ENCODE data around the gene DENND6A.

- TF ChIP-seq CTCF (IDR thresholded peaks at IDR 0.05) (no peak), POLR2A (IDR thresholded peaks at IDR 0.05) (no peak)
Observed at GRCh38 chr3:57699591-57699990, 6.7 kb upstream of the DENND6A start.

Measured in Peyer's patch (tissue), 4 donors.